GM12892 (cell line): ENCODE data around the gene PRRX2. TPM values are rescaled to one million over a fixed set of nuclear protein-coding genes. Genes with fewer than 3 reads are reported as not detected.

Source experiments
- DNase-seq: peaks from one replicate; pipeline ENCODE4 v3.0.0; 2011; ENCODE audit not compliant: insufficient read length
- FAIRE-seq: peaks from 2 replicates; lab custom pipeline; 2011; peaks lifted over from hg19 to GRCh38; lab: Jason Lieb, UNC
- POLR2A ChIP-seq: IDR thresholded peaks from 2 replicates; pipeline ENCODE4 v1.6.1; 2011; ENCODE audit warnings: low read depth, low read length, control low read depth
- POLR2AphosphoS5 ChIP-seq: IDR thresholded peaks from 2 replicates; pipeline ENCODE4 v1.6.1; 2011; ENCODE audit warnings: low read depth, low read length, control low read depth
- TAF1 ChIP-seq: IDR thresholded peaks from 2 replicates; pipeline ENCODE4 v1.6.1; 2011; ENCODE audit warnings: low read depth, mild to moderate bottlenecking, control low read depth, low read length, borderline replicate concordance
- polyA plus RNA-seq: library from polyadenylated mRNA; unstranded; fragments of >200 nt; gene quantifications from one replicate; pipeline ENCODE4 v1.2.1, GENCODE V29; 2012; ENCODE audit warnings: missing spikeins, inconsistent platforms; ENCODE audit not compliant: missing spikeins

The PRRX2 gene
- polyA plus RNA-seq = not detected

DNA sequence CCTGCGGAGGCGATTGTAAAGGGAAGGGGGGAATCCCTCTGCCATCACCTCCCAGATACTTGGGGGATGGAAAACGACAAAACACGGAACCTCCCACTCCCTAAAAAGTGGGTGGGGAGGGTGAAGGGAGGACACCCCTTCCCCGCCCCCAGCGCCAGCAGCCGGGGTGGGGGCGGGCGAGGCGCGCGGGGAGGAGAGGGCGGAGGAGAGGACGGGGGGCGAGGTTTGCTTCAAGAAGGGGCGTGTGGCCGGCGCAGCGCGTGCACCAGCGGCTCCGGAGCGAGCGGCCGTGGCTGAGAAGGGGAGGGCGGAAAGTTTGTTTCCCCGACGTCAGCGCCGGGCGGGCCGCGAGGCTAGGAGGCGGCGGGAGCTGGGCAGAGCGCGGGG, at the start of gene PRRX2:
PRRX2 (plus strand) TSS at position 259 of the 387 bp plus-strand sequence. CDS start 221 bp downstream, outside the sequence.
- no peak for TF ChIP-seq POLR2A
- no peak for TF ChIP-seq TAF1
- TF ChIP-seq POLR2AphosphoS5 = no peak
- DNase-seq = no peak
- no peak for FAIRE-seq

GRCh38 chr9:129617167-129617566, 48.3 kb upstream of the PRRX2 start:
- DNase-seq = no peak
- no peak for TF ChIP-seq POLR2A
- TF ChIP-seq TAF1 = no peak
- TF ChIP-seq POLR2AphosphoS5 = no peak
- FAIRE-seq = no peak

- TF ChIP-seq POLR2A = no peak
- no peak for TF ChIP-seq POLR2AphosphoS5
- no peak for TF ChIP-seq TAF1
- no peak for DNase-seq
- no peak for FAIRE-seq
Measured at GRCh38 chr9:129619787-129620668, 45.4 kb upstream of the PRRX2 start.

- FAIRE-seq (no peak), DNase-seq (no peak)
- no peak for TF ChIP-seq TAF1
- TF ChIP-seq POLR2A = no peak
Measured at GRCh38 chr9:129620669-129621295, 44.7 kb upstream of the PRRX2 start, which contains the start of gene C9orf50. C9orf50 (minus strand) TSS chr9:129621101; CDS start chr9:129620574, 527 bp downstream.

DNA sequence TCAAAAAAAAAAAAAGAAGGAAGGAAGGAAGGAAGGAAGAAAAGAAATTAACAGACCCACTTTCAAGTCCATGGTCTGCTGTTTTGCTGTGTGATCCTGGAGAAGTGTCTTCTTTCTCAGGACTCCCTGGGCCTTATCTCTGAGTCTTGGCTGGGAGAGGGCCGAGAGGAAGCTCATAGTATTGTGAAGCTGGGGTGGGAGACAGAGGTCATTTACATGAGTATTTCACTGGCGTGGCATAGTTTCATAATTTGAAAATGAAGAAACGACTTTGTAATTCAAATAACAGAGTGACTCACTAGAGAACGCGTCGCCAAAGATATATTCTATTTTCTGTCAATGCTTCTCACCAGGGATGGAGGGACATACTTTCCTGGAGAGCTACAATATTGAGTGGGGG, 42.1 kb upstream of the PRRX2 start:
- no peak for DNase-seq
- no peak for TF ChIP-seq POLR2A
- no peak for TF ChIP-seq POLR2AphosphoS5
- no peak for TF ChIP-seq TAF1
- no peak for FAIRE-seq

DNA sequence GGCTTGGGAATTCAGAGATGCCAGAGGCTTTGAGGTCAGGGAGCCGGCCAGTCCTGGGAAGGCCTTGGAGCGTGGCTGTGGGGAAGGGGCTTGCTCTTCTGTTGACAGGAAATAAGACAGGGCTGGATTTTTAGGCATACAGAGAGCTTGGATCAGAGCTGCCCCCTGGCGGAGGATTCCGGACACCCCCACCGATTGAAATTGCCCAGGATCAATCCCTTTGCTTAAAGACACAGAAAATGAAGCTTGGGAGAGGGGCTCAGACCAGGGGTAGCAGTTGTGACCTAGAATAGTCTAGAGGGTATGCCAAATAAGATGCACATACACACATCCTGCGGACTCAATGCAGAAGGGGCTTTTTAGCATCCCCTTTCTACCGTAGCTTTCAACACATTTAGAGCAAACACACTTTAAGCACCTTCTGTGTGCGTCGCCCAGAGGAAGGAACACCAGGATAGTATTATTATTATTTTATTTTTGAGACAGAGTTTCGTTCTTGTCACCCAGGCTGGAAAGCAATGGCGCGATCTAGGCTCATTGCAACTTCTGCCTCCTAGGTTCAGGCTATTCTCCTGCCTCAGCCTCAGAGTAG, 41.2 kb upstream of the PRRX2 start:
- FAIRE-seq (no peak), DNase-seq (no peak)
- TF ChIP-seq POLR2A (no peak), POLR2AphosphoS5 (no peak), TAF1 (no peak)

GRCh38 chr9:129624947-129625346, 40.5 kb upstream of the PRRX2 start:
- DNase-seq = no peak
- TF ChIP-seq TAF1 (no peak), POLR2AphosphoS5 (no peak), POLR2A (no peak)
- FAIRE-seq = no peak

GRCh38 chr9:129626079-129626624, 39.3 kb upstream of the PRRX2 start, which contains the start of gene NTMT1:
NTMT1 (plus strand) TSS chr9:129626163; CDS start chr9:129632704, 6,541 bp downstream.
- FAIRE-seq = peak; percentile 98

DNA sequence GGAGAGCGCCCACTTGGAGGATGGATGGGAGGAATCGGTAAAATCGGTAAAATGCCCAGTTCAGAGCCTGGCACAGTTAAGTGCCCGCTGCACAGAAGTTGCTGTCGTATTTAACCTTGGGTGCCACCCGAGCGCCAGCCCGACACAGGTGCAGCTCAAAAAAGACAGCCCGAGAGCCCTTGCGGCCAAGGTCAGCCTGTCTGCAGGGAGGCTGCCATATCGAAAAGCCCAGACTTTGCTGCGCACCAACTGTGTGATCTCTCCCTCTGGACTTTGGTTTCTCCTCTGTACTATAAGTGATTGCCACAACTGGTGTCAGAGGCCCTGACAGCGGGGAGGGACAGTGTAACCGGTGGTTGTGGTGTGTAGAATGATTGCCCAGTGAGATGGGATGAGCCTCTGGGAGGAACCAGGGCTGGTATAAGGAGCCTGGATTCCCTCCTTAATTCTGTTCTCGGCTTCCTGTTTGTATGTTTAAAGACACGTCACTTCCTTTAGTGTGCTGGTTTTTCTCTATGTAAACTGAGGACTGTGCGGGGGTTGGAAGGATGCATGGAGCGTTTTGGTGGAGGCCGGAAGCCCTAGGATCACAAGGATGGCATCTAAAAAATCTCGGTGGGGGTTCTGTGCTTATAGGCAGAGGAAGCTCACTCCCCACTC, 38.7 kb upstream of the PRRX2 start:
- peak; percentile 44 for FAIRE-seq
- no peak for DNase-seq
- no peak; the same call in 1 of the 2 replicates for TF ChIP-seq POLR2AphosphoS5
- no peak for TF ChIP-seq TAF1
- peak; percentile 36; the same call in 1 of the 2 replicates for TF ChIP-seq POLR2A

More at GRCh38 chr9:129626079-129626624, 39.3 kb upstream of the PRRX2 start, which contains the start of gene NTMT1:
- no peak for TF ChIP-seq TAF1
- peak; percentile 91 for TF ChIP-seq POLR2A
- TF ChIP-seq POLR2AphosphoS5 = peak; percentile 86
- DNase-seq = peak; percentile 92

GRCh38 chr9:129627556-129628440, 37.6 kb upstream of the PRRX2 start:
- DNase-seq (no peak), FAIRE-seq (no peak)

GRCh38 chr9:129628709-129629108, 36.7 kb upstream of the PRRX2 start:
- TF ChIP-seq POLR2AphosphoS5 (no peak), POLR2A (no peak), TAF1 (no peak)
- DNase-seq (no peak), FAIRE-seq (no peak)

More at GRCh38 chr9:129627556-129628440, 37.6 kb upstream of the PRRX2 start:
- TF ChIP-seq POLR2A (no peak), POLR2AphosphoS5 (no peak), TAF1 (no peak)
